GM19328 (cell line): Measurements from ENCODE around the gene PCDHGA10.
A peak's percentile ranks its signal among the peaks of the same experiment; 100 is the strongest.
"Not testable (repeated sequence)": the region's sequence is repeated elsewhere in the genome, so short reads cannot be mapped to it uniquely, and the experiment has no call there.

ENCODE experiments used
- ATAC-seq: cut with Tn5 transposase; IDR thresholded peaks from one replicate; pipeline ENCODE4 v1.9.1; 2021; ENCODE audit warnings: mild to moderate bottlenecking, moderate library complexity; ENCODE audit not compliant: unreplicated experiment

The PCDHGA10 gene

DNA sequence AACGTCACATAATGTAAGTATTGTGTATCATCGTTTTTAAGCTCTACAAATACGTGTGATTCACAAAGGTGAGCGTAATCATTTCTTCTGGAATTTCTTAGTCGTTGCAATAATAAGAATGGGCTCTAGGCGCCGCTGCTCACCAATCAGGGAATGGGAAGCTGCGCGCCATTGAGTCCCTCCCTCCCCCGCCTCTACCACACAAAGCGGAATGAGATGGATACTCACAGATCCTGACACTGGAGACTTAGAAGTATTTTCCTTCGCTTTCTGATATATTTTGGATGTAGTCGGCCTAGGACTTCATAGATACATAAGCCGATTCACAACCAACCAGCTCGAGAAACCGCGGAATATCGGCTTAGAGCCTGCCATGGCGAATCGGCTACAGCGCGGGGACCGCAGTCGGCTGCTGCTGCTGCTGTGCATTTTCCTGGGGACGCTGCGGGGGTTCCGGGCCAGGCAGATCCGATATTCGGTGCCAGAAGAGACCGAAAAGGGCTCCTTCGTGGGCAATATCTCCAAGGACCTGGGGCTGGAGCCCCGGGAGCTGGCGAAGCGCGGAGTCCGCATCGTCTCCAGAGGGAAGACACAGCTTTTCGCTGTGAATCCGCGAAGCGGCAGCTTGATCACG lies 8.2 kb downstream of the PCDHGA10 start, which contains the start of gene PCDHGA11:
Gene PCDHGA11 (plus strand): TSS at position 197 of the 634 bp plus-strand sequence. CDS start 177 bp downstream, at position 374.
- ATAC-seq, result no peak

- ATAC-seq, result no peak
These were observed 8.7 kb downstream of the PCDHGA10 start for GRCh38 chr5:141421489-141421855.

DNA sequence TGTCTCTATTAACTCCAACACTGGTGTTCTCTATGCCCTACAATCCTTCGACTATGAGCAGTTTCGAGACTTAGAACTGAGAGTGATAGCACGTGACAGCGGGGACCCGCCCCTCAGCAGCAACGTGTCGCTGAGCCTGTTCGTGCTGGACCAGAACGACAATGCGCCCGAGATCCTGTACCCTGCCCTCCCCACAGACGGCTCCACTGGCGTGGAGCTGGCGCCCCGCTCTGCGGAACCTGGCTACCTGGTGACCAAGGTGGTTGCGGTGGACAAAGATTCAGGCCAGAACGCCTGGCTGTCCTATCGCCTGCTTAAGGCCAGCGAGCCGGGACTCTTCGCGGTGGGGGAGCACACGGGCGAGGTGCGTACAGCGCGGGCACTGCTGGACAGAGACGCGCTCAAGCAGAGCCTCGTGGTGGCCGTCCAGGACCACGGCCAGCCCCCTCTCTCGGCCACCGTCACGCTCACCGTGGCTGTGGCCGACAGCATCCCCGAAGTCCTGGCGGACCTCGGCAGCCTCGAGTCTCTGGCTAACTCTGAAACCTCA lies 10.0 kb downstream of the PCDHGA10 start:
- ATAC-seq, result no peak

DNA sequence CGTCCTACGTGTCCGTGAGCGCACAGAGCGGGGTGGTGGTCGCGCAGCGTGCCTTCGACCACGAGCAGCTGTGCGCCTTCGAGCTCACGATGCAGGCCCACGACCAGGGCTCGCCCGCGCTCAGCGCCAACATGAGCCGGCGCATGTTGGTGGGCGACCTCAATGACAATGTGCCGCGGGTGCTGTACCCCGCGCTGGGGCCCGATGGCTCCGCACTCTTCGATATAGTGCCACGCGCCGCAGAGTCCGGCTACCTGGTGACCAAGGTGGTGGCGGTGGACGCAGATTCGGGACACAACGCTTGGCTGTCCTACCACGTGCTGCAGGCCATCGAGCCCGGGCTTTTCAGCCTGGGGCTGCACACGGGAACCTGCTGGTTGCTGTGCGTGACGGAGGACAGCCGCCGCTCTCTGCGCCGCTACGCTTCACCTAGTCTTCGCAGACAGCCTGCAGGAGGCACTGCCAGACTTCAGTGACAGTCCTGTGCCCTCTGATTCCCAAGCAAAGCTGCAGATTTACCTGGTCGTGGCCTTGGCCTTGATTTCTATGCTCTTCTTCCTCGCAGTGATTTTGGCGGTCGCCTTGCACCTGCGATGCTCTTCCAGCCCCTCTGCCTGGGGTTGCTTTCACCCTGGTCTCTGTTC lies 15.1 kb downstream of the PCDHGA10 start:
- no peak for ATAC-seq

DNA sequence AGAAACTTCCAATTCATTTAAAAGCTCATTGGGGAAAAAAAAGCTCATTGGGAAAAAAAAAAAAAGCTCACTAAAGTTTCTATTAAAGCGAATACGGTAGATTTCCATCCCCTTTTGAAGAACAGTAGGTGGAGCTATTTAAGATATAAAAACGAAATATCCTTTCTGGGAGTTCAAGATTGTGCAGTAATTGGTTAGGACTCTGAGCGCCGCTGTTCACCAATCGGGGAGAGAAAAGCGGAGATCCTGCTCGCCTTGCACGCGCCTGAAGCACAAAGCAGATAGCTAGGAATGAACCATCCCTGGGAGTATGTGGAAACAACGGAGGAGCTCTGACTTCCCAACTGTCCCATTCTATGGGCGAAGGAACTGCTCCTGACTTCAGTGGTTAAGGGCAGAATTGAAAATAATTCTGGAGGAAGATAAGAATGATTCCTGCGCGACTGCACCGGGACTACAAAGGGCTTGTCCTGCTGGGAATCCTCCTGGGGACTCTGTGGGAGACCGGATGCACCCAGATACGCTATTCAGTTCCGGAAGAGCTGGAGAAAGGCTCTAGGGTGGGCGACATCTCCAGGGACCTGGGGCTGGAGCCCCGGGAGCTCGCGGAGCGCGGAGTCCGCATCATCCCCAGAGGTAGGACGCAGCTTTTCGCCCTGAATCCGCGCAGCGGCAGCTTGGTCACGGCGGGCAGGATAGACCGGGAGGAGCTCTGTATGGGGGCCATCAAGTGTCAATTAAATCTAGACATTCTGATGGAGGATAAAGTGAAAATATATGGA lies 17.7 kb downstream of the PCDHGA10 start, which contains the start of gene PCDHGA12:
Gene PCDHGA12 (plus strand): TSS at position 176 of the 782 bp plus-strand sequence. CDS start 253 bp downstream, at position 429.
- ATAC-seq, result peak; percentile 89

GRCh38 chr5:141431286-141431685 lies 18.5 kb downstream of the PCDHGA10 start:
- ATAC-seq, result no peak

DNA sequence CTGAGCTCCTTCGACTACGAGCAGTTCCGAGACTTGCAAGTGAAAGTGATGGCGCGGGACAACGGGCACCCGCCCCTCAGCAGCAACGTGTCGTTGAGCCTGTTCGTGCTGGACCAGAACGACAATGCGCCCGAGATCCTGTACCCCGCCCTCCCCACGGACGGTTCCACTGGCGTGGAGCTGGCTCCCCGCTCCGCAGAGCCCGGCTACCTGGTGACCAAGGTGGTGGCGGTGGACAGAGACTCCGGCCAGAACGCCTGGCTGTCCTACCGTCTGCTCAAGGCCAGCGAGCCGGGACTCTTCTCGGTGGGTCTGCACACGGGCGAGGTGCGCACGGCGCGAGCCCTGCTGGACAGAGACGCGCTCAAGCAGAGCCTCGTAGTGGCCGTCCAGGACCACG lies 19.5 kb downstream of the PCDHGA10 start:
- not testable (repeated sequence) for ATAC-seq

DNA sequence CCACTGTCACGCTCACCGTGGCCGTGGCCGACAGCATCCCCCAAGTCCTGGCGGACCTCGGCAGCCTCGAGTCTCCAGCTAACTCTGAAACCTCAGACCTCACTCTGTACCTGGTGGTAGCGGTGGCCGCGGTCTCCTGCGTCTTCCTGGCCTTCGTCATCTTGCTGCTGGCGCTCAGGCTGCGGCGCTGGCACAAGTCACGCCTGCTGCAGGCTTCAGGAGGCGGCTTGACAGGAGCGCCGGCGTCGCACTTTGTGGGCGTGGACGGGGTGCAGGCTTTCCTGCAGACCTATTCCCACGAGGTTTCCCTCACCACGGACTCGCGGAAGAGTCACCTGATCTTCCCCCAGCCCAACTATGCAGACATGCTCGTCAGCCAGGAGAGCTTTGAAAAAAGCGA lies 19.9 kb downstream of the PCDHGA10 start:
- ATAC-seq, result not testable (repeated sequence)

- ATAC-seq, result no peak
These were observed 21.2 kb downstream of the PCDHGA10 start for GRCh38 chr5:141434006-141434405.

GRCh38 chr5:141437221-141437620 lies 24.4 kb downstream of the PCDHGA10 start:
- no peak for ATAC-seq

- no peak for ATAC-seq
These were observed 26.8 kb downstream of the PCDHGA10 start for GRCh38 chr5:141439411-141440141.

GRCh38 chr5:141440341-141440740 lies 27.6 kb downstream of the PCDHGA10 start:
- no peak for ATAC-seq

- ATAC-seq, result no peak
These were observed 28.9 kb downstream of the PCDHGA10 start for GRCh38 chr5:141441571-141442170.

DNA sequence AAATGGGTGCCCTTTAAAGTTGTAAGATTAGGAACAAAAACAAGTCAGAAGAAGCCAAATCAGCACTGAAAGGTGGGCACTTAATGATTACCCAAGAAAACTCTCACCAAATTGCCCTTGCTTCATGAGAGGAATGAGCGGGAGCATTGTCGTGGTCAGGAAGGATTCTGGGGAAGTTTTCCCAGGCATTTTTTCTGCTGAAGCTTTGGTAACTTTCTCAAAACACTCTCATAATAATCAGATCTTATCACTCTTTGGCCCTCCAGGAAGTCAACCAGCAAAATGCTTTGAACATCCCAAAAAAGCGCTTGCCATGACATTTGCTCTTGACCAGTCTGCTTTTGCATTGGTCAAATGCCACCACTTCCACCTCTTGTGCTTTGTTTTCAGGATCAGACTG lies 52.6 kb downstream of the PCDHGA10 start:
- no peak for ATAC-seq
